Stimulated activated CD4-positive, alpha-beta T cell treated with anti-CD3 and anti-CD28 coated beads, Interleukin-15, amount 100 ng/mL, for 48 hours (primary cell): Measurements from ENCODE around the gene CRTAP.
"Not testable (repeated sequence)": the region's sequence is repeated elsewhere in the genome, so short reads cannot be mapped to it uniquely, and the experiment has no call there.

Experiments used
- DNase-seq, 2 donors: peaks; one replicate each; pipeline ENCODE4 v3.0.0-alpha.2; 2020; ENCODE audit warnings: low read depth in 2 of 2

CRTAP gene

GRCh38 chr3:33174711-33175414 lies 61.0 kb downstream of the CRTAP start:
- DNase-seq: no peak

GRCh38 chr3:33179132-33179531 lies 65.3 kb downstream of the CRTAP start:
- DNase-seq: no peak

GRCh38 chr3:33181229-33181628 lies 67.4 kb downstream of the CRTAP start:
- no peak for DNase-seq

GRCh38 chr3:33181641-33182040 lies 67.8 kb downstream of the CRTAP start:
- DNase-seq: not testable (repeated sequence)

GRCh38 chr3:33184863-33185262 lies 71.0 kb downstream of the CRTAP start:
- DNase-seq: no peak

- no peak for DNase-seq
These were observed 72.9 kb downstream of the CRTAP start for GRCh38 chr3:33186524-33187367.

GRCh38 chr3:33187368-33187634 lies 73.5 kb downstream of the CRTAP start:
- DNase-seq: no peak

- DNase-seq: no peak
These were observed 80.5 kb downstream of the CRTAP start for GRCh38 chr3:33194303-33194702.

- no peak for DNase-seq
These were observed 82.7 kb downstream of the CRTAP start for GRCh38 chr3:33196538-33196937.
